Retina (tissue), 1 donor: ENCODE data around the gene LRP2BP.

ENCODE experiments used
- DNase-seq: peaks from one replicate; pipeline ENCODE4 v3.0.0-alpha.2; 2016

LRP2BP gene

GRCh38 chr4:185395238-185395955 lies at the start of gene LRP2BP:
Gene LRP2BP, minus strand, starts transcription at chr4:185395924. Its CDS starts 17,738 bp downstream, at chr4:185378186.
- DNase-seq, result no peak

- no peak for DNase-seq
Measured at GRCh38 chr4:185445209-185445608, 49.5 kb upstream of the LRP2BP start.

- DNase-seq, result no peak
Measured at GRCh38 chr4:185441479-185441878, 45.8 kb upstream of the LRP2BP start.

- DNase-seq, result no peak
Measured at GRCh38 chr4:185437809-185438208, 42.1 kb upstream of the LRP2BP start.

- no peak for DNase-seq
Measured at GRCh38 chr4:185435466-185435865, 39.7 kb upstream of the LRP2BP start.

GRCh38 chr4:185429660-185430059 lies 33.9 kb upstream of the LRP2BP start:
- no peak for DNase-seq

GRCh38 chr4:185426960-185427688 lies 31.4 kb upstream of the LRP2BP start:
- no peak for DNase-seq

GRCh38 chr4:185425647-185426352 lies 30.1 kb upstream of the LRP2BP start, which contains the start of gene UFSP2:
Gene UFSP2, minus strand, starts transcription at chr4:185425964. Its CDS starts 96 bp downstream, at chr4:185425868.
- peak; percentile 100 for DNase-seq

- no peak for DNase-seq
Measured at GRCh38 chr4:185424905-185425646, 29.4 kb upstream of the LRP2BP start.

GRCh38 chr4:185421366-185422124 lies 25.8 kb upstream of the LRP2BP start:
- DNase-seq, result no peak

- no peak for DNase-seq
Measured at GRCh38 chr4:185416955-185417354, 21.2 kb upstream of the LRP2BP start.

- DNase-seq, result no peak
Measured at GRCh38 chr4:185412412-185412811, 16.7 kb upstream of the LRP2BP start.

GRCh38 chr4:185411849-185412248 lies 16.1 kb upstream of the LRP2BP start:
- no peak for DNase-seq

GRCh38 chr4:185408432-185408831 lies 12.7 kb upstream of the LRP2BP start:
- DNase-seq, result no peak

GRCh38 chr4:185405296-185405999 lies 9.7 kb upstream of the LRP2BP start:
- DNase-seq, result no peak

GRCh38 chr4:185404031-185404430 lies 8.3 kb upstream of the LRP2BP start:
- DNase-seq, result no peak

- DNase-seq, result no peak
Measured at GRCh38 chr4:185399466-185399865, 3.7 kb upstream of the LRP2BP start.

- no peak for DNase-seq
Measured at GRCh38 chr4:185398618-185399017, 2.9 kb upstream of the LRP2BP start.

GRCh38 chr4:185396724-185397385 lies 1.1 kb upstream of the LRP2BP start, which contains the start of gene ANKRD37:
Gene ANKRD37, plus strand, starts transcription at chr4:185396841. Its CDS starts 83 bp downstream, at chr4:185396924.
- no peak for DNase-seq

GRCh38 chr4:185395956-185396723 lies 416 bp upstream of the LRP2BP start:
- peak; percentile 97 for DNase-seq
